Eye (tissue), 1 donor: ENCODE measurements around the gene PTPMT1.
"Not testable (repeated sequence)": the region's sequence is repeated elsewhere in the genome, so short reads cannot be mapped to it uniquely, and the experiment has no call there.

Experiments
- DNase-seq: peaks from one replicate; pipeline ENCODE4 v3.0.0-alpha.2; 2015

Gene PTPMT1

DNA sequence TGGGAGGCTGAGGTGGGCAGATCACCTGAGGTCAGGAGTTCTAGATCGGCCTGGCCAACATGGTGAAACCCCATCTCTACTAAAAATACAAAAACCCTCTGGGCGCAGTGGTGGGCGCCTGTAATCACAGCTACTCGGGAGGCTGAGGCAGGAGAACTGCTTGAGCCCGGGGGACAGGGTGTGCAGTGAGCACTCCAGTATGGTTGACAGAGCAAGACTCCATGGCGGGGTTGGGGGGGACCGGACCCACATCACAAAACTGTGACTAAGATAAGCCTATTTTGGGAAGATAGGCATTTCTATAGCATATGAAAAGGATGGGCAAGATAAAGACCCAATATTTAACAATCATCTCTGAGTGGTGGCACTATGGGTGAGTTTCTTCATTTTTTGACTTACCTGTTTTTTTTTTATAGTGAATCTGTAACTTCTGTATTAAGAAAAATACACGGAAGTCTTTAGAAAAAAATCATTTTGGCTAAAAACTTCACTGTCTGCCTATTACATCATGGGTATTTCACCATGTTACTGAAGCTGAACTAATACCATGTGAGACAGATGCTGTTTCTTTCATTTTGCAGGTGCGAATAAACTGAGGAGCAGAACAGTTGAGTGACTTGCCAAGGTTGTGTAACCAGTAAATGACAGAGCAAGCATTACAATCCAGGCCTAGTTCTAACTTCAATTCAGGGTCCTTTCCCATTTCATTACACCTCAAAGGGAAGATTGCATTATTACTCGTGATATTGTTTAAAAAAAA lies 14.9 kb upstream of the PTPMT1 start:
- DNase-seq: no peak

DNA sequence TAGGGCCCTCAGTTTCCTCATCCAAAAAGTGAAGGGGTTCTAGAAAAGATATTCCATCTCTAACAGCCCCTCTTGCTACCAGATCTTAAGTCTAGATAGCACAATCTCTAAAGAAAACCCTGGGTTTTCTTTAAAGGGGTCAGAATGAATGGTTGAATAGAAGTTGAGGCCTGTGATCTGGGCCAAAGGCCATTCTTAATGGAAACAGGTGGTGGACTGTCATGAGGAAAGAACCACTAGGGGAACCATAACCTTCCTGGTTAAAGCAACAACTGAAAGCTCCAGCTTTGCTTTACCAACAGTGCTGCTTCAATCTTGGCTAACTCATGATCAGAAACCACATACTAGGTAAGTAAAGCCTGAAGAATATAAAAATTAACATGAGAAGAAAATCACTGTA lies 14.3 kb upstream of the PTPMT1 start:
- DNase-seq: peak; percentile 24

DNA sequence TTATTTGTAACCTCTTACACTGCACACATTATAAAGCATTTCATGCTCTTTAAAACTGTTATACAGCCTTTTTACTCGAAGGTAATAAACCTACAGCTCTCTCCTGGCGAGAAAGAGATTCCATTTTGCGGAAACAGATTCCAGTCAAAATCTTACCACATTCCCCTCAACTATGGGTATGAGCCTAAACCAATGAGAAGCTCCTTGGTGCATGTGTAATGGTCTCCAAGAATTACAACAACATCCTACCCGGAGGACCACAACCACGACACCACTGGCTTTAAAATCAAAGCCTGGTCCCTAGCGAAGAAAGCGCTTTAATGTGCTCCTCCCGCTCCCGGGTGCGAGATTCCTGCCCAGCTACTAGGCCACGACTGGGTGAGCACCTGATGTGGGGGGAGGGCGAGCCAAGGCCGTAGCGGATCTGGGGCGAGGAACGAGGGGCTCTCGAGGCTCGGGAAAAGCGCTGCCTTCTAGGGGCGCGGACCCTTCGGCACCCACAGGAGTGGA lies 13.3 kb upstream of the PTPMT1 start:
- DNase-seq: peak; percentile 80

DNA sequence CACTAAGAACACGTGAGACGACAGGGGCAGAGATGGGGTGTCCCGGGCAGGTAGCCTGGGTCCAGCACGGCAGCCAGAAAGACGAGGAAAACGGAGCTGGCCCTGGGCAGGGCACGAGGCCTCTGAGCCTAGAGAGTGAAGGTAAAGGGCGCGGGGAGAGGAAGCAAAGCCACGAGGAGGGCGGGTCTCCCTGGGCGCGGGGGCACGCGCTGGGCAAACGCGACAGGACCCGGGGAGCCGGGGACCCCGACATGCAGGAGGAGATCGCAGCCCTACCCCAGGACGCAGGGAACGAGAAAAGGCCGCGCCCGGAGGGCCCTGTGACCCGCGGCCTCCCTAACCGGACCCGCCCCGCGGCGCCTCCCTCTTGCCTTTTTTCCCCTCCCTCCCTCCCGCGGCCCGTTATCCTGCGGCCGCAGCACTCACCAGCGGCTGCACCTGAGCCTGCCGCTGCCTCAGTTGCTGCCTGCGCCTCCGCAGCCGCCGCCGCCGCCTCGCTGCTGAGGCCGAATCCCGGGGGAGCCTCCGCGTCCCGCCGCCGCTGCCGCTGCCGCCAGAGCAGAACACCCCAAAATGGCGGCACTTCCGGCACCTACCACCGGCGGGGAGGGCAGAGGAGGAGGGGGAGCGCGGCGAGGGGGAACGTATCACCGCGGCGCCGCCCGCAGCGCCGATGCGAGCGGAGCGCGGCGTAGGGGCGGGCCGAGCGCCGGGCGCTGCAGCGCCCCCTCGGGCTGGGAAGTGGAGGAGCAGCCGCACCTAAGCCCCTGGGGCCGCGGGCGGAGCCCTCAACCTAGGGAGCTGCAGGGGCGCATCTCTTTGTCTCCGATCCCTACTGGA lies 12.6 kb upstream of the PTPMT1 start, which contains the start of gene CELF1:
TSS of gene CELF1 (minus strand) at position 567 of the 840 bp plus-strand sequence. CDS start 53,609 bp downstream, outside the sequence.
- peak; percentile 97 for DNase-seq

DNA sequence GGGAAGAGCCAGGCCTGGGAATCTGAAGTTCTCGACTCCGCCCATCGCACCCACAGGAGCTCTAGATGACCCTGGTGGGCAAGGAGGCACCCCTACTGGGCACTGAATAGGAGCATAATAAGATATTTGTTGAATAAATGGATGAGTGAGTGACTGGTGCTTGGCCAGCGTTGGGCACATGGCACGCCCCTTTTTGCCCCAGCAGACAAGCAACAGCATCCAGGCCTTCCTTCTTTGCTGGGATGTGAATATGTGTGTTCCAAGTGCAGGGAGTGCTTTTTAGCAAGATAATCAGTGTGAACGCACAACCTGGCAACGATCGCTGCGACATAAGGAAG lies 12.0 kb upstream of the PTPMT1 start:
- DNase-seq: no peak

DNA sequence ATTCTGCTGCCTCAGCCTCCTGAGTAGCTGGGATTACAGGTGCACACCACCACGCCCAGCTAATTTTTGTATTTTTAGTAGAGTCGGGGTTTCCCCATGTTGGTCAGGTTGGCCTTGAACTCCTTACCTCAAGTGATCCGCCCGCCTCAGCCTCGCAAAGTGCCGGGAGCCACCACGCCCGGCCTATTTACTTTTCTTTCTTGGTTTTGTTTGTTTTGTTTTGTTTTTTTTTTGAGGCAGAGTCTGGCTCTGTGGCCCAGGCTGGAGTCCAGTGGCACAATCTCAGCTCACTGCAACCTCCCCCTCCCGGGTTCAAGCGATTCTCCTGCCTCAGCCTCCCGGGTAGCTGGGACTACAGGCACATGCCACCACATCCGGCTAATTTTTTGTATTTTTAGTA lies 8.4 kb upstream of the PTPMT1 start:
- not testable (repeated sequence) for DNase-seq

DNA sequence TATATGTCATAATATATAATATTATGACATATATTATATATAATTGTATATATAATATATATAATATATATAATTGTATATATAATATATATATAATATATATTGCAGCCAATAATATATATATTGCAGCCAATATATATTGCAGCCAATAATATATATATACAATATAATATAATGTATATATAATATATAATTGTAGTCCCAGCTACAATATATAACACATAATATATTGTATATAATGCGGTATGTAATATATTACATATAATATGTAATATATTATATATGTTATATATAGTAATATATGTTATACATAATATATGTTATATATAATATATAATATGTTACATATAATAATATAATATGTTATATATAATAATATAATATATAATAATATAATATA lies 6.7 kb upstream of the PTPMT1 start:
- no peak for DNase-seq

DNA sequence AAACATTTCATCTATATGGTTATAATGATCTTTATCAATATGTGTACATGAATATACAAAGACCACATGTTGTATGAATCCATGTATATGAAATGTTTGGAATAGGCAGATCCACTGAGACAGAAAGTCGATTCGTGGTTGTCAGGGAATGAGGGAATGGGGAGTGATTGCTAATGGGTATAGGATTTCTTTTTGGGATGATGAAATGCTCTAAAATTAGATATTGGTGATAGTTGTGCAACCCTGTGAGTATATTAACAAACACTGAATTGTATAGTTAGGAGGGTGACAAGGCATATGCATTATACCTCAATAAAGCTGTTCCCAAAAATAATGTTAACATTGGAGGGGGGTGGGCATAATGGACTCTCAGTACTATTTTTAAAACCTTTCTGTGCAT lies 5.0 kb upstream of the PTPMT1 start:
- no peak for DNase-seq

DNA sequence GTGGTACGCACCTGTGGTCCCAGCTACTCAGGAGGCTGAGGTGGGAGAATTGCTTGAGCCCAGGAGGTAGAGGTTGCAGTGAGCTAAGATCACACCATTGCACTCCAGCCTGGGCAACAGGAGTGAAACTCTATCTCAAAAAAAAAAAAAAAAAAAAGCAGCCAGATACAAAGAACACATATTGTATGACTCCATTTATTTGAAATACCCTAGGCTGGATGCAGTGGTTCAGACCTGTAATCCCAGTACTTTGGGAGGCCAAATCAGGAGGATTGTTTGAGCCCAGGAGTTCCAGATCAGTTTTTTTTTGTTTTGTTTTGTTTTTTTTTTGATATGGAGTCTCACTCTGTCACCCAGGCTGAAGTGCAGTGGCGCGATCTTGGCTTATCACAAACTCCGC lies 3.0 kb upstream of the PTPMT1 start:
- not testable (repeated sequence) for DNase-seq

DNA sequence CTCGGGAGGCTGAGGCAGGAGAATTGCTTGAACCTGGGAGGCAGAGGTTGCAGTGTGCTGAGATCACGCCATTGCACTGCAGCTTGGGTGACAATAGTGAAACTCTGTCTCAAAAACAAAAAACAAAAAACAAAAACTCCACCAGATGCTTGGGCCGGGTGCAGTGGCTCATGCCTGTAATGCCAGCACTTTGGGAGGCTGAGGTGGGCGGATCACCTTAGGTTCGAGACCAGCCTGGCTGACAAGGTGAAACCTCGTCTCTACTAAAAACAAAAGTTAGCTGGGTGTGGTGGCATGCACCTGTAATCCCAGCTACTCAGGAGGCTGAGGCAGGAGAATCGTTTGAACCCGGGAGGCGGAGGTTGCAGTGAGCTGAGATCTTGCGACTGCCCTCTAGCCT lies 1.0 kb upstream of the PTPMT1 start:
- DNase-seq: not testable (repeated sequence)

DNA sequence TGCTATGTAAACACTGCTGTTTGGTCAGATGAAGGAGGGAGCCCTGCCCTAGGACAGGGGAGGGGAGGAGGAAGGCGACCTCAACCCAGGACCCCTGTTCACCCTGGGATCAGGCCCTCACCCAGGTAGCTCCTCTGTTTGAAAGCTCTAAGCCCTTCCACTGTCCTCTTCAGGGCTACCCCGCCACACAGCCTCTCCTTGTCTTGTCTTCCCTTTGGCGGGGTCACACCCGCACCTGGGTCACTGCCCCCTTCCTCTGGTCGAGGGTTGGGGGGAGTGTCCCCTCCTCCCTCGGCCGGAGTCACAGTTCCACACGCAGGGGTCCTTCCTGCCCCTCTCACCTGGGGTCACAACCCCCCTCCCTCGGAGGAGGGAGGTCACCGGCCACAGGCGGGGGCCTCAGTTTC lies 463 bp upstream of the PTPMT1 start:
- no peak for DNase-seq

DNA sequence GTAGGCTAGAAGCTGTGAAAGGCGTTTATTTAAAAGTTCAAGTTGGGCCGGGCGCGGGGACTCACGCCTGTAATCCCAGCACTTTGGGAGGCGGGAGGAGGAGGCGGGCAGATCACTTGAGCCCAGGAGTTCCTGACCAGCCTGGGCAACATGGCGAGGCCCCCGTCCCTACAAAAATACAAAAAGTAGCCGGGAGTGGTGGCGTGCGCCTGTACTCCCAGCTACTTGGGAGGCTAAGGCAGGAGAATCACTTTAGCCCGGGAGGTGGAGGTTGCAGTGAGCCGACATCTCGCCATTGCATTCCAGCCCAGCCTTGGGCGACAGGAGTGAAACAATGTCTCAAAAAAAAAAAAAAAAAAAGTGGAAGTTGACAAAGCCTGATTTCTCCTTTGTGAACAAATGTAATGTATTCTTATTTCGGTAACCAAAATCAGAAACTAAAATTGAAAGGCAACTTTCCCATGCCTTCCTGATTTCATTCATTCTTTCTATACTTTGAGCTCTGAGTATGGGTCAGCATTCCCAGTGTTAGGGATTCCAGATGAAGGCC lies 825 bp downstream of the PTPMT1 start:
- DNase-seq: no peak

DNA sequence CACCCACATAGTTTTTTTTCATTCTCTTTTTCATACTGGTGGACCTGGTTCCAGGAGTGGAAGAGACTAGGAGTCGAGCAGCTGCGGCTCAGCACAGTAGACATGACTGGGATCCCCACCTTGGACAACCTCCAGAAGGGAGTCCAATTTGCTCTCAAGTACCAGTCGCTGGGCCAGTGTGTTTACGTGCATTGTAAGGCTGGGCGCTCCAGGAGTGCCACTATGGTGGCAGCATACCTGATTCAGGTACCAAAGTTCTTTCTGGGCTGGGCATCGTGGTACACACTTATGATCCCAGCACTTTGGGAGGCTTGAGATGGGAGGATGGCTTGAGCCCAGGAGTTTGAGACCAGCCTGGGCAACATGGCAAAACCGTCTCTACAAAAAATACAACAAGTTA lies 4.2 kb downstream of the PTPMT1 start:
- no peak for DNase-seq

DNA sequence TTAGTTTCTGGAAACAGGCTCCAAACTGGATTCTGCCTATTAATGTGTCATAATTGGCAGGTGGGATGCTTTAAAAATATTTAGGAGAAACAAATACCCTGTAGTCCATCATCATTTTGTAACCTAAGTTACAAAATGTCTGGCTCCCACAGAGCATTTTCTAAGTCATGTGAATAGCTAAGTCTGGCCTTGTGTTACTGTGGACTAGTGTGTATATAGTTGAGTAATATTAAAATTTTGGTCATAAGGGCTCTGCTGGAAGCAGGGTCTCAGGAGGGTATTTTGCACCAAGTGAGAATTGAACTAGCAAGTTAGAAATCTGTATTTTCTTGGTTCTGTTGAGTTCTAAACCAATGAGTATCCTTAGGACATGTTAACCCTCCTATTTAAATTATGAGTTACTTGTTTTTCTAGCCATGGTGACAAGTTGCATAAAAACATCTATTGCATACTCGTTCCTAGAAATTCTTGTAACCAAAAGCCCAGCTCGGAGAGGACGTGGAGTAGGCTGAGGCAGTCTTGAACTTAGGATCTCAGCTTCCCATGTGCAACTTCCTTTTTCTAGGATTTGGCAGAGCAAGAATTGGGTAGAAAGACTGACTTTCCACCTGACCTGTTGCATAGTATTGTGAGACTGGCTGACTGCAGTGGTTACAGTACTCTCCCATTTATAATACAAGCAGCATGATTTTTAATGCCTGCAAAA lies 5.4 kb downstream of the PTPMT1 start:
- DNase-seq: no peak

DNA sequence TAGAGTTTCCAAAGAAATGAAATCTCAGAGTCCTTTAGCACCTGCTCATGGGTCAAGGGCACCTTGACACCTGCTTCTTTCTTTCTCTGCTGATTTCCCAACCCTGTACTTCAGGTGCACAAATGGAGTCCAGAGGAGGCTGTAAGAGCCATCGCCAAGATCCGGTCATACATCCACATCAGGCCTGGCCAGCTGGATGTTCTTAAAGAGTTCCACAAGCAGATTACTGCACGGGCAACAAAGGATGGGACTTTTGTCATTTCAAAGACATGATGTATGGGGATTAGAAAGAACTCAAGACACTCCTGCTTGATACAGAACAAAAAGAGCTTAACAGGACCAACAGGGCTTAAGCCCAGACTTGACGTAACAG lies 5.9 kb downstream of the PTPMT1 start:
- DNase-seq: no peak

DNA sequence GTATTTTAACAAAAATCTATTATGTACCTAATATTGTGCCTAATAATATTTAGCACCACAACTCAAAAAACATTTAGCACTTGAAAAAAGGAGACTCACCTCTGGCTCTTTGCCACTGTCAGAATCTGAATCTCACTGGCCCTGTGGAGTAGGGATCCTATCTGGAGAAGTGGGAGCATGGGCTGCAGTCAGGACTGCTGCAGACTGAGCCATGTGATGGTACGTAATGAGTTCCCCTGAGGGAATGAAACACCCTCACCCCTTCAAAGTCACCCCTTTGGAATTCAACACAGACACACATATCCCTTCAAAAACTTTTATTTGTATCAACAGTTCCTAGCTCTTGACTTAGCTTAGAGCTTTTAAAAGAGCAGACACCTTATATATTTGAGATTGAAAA lies 6.5 kb downstream of the PTPMT1 start:
- DNase-seq: no peak

DNA sequence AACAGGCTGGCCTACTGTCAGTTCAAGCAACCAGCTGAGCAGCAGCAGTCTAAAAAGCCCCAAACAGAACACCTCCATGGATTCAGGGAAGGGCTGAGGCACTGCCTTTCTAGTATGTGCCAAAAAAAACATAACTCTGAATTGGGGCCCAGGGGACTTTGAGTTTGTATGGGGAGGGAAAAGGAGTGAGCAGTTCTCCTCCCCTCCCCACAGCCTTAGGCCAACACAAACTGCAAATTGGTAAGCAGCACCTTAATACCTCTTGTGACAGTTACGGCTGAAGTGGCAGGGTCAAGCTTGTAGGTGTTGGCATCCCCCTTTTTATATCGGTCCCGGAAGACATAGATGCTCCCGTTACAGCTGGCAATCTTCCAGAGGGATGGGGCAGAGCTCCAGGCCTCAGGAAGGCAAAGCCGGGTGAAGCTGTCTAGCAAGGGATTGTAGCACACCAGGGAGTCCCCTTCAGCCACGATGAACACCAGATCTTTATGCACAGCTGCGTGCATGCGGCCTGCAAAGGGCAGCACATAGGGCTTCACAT lies 7.4 kb downstream of the PTPMT1 start:
- DNase-seq: no peak

DNA sequence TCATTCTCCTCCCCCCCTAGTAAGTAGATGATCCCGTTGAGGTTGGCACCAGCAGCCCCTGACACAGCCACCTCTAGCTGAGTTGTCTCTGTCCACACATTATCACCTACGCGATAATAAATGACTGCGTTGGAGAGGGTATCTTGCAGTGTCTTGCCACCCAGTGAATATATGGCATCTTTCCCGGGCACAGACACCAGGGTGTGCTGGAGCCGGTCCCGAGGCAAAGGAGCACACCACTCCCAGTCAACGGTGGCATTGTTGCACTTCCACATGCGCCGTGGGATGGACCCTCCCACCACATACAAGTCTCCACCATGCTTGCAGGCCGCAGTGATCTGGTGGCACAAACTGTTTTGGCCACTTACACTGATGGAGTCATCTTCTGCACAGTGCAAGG lies 7.9 kb downstream of the PTPMT1 start:
- DNase-seq: no peak

DNA sequence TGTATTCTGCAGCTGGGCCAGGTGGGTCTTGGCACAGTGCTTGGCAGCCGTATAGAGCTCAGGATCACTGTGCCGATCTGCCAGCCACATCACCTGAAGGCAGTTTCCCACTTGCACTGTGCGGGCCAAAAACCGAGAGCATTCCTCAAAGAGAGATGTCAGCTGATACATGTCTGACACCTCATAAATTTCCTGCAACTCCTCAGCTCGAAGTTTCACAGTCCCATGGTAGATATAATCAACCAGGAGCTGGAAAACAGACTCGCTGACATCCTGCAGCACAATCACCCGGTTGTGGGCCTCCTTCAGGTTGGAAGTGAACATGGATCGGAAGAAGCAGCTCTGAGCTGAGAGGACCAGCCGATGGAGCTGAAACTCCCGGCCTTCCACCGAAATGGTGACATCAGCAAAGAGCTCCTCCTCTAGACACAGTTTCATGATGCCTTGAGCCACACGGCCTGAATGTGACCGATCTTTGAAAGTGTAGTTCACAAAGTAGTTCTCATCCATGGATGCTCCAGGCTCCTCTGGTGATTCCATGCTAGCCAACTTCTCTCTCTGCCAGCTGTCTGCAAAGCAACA lies 12.2 kb downstream of the PTPMT1 start:
- no peak for DNase-seq

DNA sequence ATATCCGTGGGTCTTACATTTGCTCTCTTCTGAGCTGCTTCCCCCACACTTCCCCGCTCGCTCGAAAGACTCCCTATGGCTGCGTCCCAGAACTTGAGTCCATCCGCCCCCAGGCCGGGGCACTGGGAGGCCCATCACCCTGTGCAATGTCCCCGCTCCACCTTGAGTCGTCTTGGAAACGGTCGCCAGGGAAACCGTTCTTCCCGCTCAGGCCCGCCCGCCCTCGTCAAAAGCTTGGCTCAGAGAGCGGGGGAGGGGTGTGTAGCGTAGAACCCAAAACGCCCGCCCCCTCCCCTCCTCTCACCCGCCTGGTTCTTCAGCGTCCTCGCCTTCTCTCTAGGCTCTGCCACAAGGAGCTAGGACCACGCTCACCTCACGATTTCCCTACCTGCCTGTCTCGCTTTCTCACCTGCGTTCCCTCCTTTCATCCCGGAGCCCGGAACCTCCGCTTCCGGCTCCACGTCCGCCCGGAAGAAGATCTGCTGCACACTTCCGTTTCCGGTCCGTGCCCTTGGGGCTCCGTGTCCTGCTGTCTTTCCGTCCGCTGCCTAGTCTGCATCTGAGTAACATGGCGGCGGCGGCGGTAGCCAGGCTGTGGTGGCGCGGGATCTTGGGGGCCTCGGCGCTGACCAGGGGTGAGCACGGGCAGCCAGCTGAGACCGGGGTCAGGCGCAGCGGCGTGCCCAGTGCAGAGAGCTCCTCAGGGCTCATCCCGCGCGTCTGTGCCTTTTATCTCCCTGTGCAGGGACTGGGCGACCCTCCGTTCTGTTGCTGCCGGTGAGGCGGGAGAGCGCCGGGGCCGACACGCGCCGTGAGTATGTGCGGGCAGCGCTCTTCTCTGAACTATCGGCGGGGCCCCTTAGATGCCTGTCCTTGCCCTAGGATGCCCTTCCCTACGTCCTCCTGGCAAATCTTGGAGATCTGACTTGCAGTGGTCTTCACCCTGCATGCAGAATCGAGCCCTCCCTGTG lies 13.4 kb downstream of the PTPMT1 start, which contains the start of the genes KBTBD4 and NDUFS3:
TSS of gene KBTBD4 (minus strand) at position 447 of the 971 bp plus-strand sequence. CDS start at position 428, 19 bp downstream.
TSS of gene NDUFS3 (plus strand) at position 551 of the 971 bp plus-strand sequence. CDS start at position 569, 18 bp downstream.
- DNase-seq: peak; percentile 98

DNA sequence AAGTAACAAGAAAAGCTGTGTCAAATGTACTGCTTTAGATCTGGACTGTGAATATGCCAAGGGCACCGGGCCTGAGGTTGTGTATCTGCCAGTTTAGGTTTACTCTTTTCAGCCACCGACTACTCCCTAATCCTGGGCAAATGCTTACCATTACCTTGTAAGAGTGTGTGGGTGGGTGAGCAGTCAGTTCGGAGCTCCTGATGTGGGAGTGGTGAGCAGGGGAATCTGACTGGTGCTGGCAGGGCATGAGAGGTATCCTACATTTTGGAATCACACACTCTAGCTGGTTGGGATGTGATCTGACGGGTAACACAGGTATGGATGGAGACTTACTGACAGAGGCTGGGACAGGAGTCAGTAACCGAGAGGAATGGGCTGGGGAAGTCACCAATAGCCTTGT lies 18.4 kb downstream of the PTPMT1 start:
- DNase-seq: no peak
